ENCODE results near the gene PIGQ.

Gene PIGQ

GRCh38 chr16:598823-599739, 29.3 kb downstream of the PIGQ start:
- in situ Hi-C loops (cut with MboI; ENCODE audit: low sequenced_read_pairs) = no loop called here

GRCh38 chr16:600781-601180, 31.0 kb downstream of the PIGQ start:
- in situ Hi-C loops (cut with MboI; ENCODE audit: low sequenced_read_pairs) = no loop called here

DNA sequence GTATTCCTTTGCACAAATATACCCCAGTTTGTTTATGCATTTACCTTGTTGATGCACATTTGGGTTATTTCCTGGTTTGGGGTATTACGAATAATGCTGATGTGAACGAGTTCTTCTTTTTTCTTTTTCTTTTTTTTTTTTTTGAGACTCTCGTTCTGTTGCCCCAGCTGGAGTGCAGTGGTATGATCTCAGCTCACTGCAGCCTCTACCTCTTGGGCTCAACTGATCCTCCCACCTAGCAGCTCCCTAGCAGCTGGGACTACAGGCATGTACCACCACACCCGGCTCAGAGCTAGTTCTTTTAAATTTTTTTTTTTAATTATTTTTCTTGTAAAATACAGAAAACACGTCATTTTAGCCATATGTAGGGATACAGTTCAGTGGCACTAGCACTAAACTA, 34.2 kb downstream of the PIGQ start:
- in situ Hi-C loops (cut with MboI; ENCODE audit: low sequenced_read_pairs) = no loop called here

- in situ Hi-C loops (cut with MboI; ENCODE audit: low sequenced_read_pairs) = no loop called here
Observed at GRCh38 chr16:606656-607307, 37.0 kb downstream of the PIGQ start.

DNA sequence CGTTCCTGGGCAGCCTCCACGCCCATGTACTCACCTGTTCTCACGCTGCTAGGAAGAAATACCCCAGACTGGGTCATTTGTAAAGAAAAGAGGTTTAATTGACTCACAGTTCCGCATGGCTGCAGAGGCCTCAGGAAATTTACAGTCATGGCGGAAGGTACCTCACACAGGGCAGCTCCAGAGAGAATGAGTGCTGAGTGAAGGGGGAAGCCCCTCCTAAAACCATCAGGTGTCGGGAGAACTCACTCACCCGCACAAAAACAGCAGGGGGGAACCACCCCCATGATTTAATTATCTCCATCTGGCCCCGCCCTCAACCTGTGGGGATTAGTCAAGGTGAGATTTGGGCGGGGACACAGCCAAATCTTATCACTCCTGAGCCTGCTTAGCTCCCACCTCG, 38.3 kb downstream of the PIGQ start:
- in situ Hi-C loops (cut with MboI; ENCODE audit: low sequenced_read_pairs) = no loop called here

- in situ Hi-C loops (cut with MboI; ENCODE audit: low sequenced_read_pairs) = no loop called here
Observed at GRCh38 chr16:609316-609715, 39.5 kb downstream of the PIGQ start.

GRCh38 chr16:609984-610383, 40.2 kb downstream of the PIGQ start:
- in situ Hi-C loops (cut with MboI; ENCODE audit: low sequenced_read_pairs) = no loop called here

DNA sequence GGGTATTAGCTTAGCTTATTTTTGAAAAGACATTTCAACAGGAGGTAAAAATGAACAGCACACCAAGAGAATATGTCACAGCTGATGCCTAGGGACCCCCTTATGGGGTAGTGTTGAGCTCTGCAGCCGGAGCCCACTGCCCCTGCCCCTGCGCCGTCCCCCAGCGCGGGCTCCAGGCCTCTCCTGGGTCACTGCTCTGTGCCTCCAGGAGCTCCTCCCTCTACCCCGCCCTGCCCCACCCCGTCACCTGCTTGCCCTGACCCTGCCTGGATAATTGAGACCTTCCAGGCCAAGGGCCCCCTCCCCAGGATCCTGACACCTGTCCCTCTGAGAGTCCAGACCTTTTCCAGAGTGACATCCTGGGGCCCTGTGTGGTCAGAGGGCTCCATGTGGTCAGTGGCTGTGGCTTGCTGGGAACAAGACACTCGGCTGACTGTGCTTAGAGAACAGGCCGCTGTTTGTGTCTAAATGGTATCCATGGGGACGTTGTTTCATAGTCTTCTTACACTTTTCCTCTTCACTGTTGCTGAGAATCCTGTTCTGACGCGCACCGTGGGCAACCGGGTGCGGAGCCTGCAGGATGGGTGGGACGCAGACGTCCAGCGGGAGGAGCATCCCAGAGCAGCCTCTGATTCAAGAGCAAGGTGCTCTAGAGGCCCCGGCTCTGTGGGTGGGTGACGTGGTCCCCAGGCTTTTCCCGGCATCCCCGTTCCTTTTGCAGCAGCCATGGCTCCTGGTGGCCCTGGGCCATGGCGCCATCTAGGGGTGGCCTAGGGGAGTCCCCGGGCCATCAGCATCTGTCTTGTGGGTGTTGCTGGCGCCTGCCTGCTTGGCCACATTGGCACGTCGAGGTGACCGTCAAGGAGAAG, 41.0 kb downstream of the PIGQ start:
- in situ Hi-C loops (cut with MboI; ENCODE audit: low sequenced_read_pairs) = no loop called here

- in situ Hi-C loops (cut with MboI; ENCODE audit: low sequenced_read_pairs) = no loop called here
Observed at GRCh38 chr16:615122-615521, 45.4 kb downstream of the PIGQ start.

GRCh38 chr16:616733-617586, 47.2 kb downstream of the PIGQ start:
- in situ Hi-C loops (cut with MboI; ENCODE audit: low sequenced_read_pairs) = no loop called here

DNA sequence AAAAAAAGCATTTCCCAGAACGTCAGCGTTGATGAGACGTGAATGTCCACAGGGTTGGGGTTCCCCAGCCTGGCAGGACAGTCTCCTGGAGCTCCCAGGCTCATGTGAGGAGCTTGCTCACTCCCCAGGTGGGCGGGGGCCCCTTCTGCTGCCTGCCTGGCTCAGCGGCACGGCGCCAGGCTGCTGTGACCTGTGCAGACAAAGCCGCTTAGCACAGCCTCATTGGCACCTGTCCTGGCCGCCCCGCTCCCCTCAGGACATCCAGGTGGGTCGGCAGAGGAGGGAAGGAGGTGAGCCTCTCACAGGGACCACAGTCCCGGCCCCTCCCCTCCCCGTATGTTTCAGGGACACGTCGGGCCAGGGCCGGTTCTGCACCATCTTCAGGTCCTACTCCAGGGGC, 48.1 kb downstream of the PIGQ start:
- in situ Hi-C loops (cut with MboI; ENCODE audit: low sequenced_read_pairs) = no loop called here

DNA sequence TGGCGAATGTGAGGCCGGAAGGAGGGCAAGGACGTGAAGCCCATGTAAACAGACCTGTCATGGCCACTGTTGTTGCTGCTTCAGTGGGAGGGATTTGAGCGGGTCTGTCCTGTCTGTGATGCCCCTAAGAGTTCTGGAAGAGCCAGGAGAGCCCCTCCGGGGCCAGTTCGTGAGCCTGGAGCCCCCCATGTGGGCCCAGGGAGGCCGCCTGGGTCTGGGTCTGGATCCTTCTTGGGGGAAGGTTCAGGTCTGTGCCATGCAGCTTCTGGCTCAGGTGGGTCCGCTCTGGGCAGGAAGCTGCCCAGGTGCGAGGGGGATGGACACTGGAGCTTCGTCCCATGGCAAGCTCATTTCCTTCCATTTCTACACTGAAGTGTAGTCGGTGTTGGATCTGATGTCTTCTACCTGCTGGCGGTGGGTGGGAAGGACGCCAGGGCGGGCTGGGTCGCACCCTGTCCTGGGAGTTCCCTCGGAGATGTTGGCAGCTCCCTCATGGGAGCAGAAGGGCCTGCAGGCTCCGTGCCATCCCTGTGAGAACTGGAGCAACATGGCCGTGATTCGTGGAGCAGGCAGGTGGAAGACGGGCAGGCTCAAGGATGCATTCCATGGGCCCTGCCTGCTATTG, 49.8 kb downstream of the PIGQ start:
- in situ Hi-C loops (cut with MboI; ENCODE audit: low sequenced_read_pairs) = no loop called here

- in situ Hi-C loops (cut with MboI; ENCODE audit: low sequenced_read_pairs) = no loop called here
Observed at GRCh38 chr16:620700-621525, 51.1 kb downstream of the PIGQ start.

GRCh38 chr16:621526-622105, 51.8 kb downstream of the PIGQ start:
- in situ Hi-C loops (cut with MboI; ENCODE audit: low sequenced_read_pairs) = no loop called here

DNA sequence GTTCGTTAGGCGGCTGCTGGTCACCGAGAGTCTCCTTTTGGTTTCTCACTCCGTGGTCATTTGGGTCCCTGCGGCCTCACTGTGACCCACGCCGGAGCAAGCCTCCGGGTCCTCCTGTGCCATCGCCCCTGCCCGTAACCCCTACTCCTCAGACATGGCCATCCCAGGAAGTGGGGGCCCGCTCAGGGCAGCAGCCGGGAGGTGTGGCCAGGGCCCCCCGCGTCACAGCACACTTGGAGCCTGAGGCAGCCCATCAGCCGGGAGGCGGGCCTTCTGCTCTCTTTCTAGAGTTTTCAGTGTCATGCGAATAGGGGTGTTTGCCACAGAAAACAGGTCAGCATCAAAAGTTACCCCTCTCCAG, 53.1 kb downstream of the PIGQ start:
- in situ Hi-C loops (cut with MboI; ENCODE audit: low sequenced_read_pairs) = no loop called here

DNA sequence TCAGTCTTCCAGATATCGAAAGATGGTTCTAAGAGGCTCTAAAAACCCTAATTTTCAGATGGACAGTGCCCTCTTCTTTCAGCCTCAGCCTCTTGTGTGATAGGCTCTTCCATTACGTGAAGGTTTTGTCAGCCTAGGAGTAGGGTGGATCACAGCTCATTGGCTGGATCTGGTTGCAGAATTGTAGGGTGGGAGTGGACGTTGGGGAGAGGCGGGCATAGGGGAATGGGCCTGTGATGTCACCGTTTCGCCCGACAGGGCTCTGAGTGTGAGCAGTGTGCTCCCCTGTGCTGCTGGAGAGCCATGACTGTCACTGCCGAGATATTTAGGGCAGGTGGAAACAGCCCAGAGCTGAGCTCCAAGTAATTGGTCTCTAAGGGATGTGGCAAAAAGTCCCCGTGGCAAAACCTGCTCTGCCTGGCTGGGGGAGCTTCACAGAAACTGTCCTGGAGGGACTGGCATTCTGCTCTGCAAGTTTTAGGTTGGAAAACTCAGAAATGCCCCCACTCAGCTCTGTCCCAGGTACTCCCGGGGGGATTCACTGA, 54.8 kb downstream of the PIGQ start:
- in situ Hi-C loops (cut with MboI; ENCODE audit: low sequenced_read_pairs) = no loop called here

DNA sequence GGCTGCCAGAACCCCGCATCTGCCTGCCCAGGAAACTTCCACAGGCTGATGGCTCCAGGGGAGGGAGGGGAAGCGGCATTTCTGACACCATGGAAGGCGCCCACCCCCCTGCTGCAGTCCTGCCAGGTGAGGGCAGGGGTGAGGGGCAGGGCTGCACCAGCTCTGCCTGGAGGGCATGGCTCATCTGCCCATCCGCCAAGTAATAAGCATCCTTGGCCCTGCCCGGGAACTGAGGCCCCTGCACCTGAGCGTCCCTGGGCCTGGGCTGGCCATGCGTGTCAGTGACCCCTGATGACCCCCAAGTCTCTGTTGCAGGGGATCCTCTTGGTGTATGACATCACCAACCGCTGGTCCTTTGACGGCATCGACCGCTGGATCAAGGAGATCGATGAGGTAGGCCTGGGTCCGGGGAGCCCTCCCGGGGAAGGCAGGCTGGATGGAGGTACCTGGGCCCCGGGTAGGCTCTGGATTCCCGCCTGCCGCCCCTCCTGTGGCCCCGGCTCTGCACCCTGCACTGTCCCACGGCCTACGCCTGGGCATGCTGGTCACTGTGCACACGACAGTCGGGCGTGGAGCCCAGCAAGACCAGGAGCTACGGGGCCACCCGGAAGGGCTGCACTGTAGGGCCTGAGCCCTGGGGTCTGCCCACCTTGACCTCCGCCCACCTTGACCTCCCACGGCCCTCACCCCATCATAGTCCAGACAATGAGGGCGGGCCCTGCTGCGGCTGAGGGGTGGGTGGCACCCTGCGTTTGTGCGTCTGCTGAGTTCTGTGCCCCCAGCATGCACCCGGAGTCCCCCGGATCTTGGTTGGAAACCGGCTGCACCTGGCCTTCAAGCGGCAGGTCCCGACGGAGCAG, 55.6 kb downstream of the PIGQ start:
- in situ Hi-C loops (cut with MboI; ENCODE audit: low sequenced_read_pairs) = no loop called here
